ENCODE results near the gene SIRPB2.

- TF ChIP-seq CTCF (IDR thresholded peaks at IDR 0.05; ENCODE audit: low read depth, low read length, poor library complexity, severe bottlenecking) (no peak), EZH2phosphoT487 (IDR thresholded peaks at IDR 0.05; ENCODE audit: borderline replicate concordance, low read length) (no peak)
Measured at GRCh38 chr20:1537731-1538058, 46.5 kb upstream of the SIRPB2 start.

Measured in DOHH2 (cell line).